Testis (tissue), 3 donors: ENCODE results near the gene BAIAP2. TPM values are rescaled to one million over a fixed set of nuclear protein-coding genes. Genes with fewer than 3 reads are reported as not detected.

Experiments used
- DNase-seq: peaks from one replicate; pipeline ENCODE4 v3.0.0-alpha.2; 2019
- H3K27ac ChIP-seq, 2 donors: fragments of 200-600 bp; sonication (generic); one replicate each; pipeline ENCODE4 v1.5.1; 2019
- H3K27me3 ChIP-seq: fragments of 200-600 bp; sonication (generic); one replicate; pipeline ENCODE4 v1.5.1; 2019
- H3K36me3 ChIP-seq: fragments of 200-600 bp; sonication (generic); one replicate; pipeline ENCODE4 v1.5.1; 2017; ENCODE audit warnings: low read depth; ENCODE audit errors: missing control alignments
- H3K4me1 ChIP-seq: fragments of 200-600 bp; sonication (generic); one replicate; pipeline ENCODE4 v1.5.1; 2019
- H3K4me3 ChIP-seq, 2 donors: fragments of 200-600 bp; sonication (generic); one replicate each; pipeline ENCODE4 v1.5.1; 2017 to 2019
- H3K9me3 ChIP-seq: fragments of 200-600 bp; sonication (generic); one replicate; pipeline ENCODE4 v1.5.1; 2017
- POLR2A ChIP-seq: fragments of 450-650 bp; IDR thresholded peaks from one replicate; pipeline ENCODE4 v1.6.1; 2017; ENCODE audit warnings: antibody characterized with exemption, mild to moderate bottlenecking, moderate library complexity
- WGBS, 2 donors: methylation state at CpG; one replicate each; pipeline ENCODE4 v1.1.5; 2018; 5-methylcytosine and 5-hydroxymethylcytosine counted together
- intact Hi-C: fragments of 100-400 bp; cut with DNase I; formaldehyde crosslinking; loops from one replicate; pipeline ENCODE4 v1.15.1; 2023; ENCODE audit warnings: low total_unique reads
- microRNA counts, 2 donors: library from miRNA; unstranded; fragments of <30 nt; microRNA quantifications; one replicate each; lab custom pipeline; 2016
- microRNA-seq, 2 donors: library from miRNA; unstranded; fragments of <30 nt; microRNA quantifications; one replicate each; pipeline ENCODE4, GENCODE V29; 2016; ENCODE audit warnings: borderline number of aligned reads in 2 of 2, borderline replicate concordance in 1 of 2
- polyA plus RNA-seq: library from polyadenylated mRNA; stranded (reverse); fragments of 350-450 nt; fragmentation: Illumina TruSeq; extraction: RNeasy Lipid Tissue Mini Kit (QIAGEN cat#74804); gene quantifications from one replicate; pipeline ENCODE4 v1.2.3, GENCODE V29; 2014; ENCODE audit warnings: low read depth, low replicate concordance; ENCODE audit not compliant: insufficient read depth
- small RNA-seq, 2 donors: library from RNA; depleted of rRNA; stranded (forward); fragments of <200 nt; gene quantifications; one replicate each; pipeline ENCODE3, GENCODE V24; 2016
- total RNA-seq, 2 donors: library from RNA; depleted of rRNA; stranded (reverse); fragments of >200 nt; gene quantifications; one replicate each; pipeline ENCODE4 v1.2.3, GENCODE V29; 2016
- TF ChIP-seq, protein P1 (sequence below), 3 experiments: fragments of 450-650 bp in 2 of 3; fragments of 200-600 bp in 1 of 3; sonication (generic) in 1 of 3; IDR thresholded peaks; one replicate each; pipeline ENCODE4 v1.5.1; 2016 to 2019; ENCODE audit warnings: antibody characterized with exemption in 3 of 3, mild to moderate bottlenecking in 2 of 3, moderate library complexity in 1 of 3

Gene BAIAP2
- total and polyA plus RNA-seq, 3 donors from 2014 or later = 36.7 to 67.5 (median 67.3) TPM

DNA sequence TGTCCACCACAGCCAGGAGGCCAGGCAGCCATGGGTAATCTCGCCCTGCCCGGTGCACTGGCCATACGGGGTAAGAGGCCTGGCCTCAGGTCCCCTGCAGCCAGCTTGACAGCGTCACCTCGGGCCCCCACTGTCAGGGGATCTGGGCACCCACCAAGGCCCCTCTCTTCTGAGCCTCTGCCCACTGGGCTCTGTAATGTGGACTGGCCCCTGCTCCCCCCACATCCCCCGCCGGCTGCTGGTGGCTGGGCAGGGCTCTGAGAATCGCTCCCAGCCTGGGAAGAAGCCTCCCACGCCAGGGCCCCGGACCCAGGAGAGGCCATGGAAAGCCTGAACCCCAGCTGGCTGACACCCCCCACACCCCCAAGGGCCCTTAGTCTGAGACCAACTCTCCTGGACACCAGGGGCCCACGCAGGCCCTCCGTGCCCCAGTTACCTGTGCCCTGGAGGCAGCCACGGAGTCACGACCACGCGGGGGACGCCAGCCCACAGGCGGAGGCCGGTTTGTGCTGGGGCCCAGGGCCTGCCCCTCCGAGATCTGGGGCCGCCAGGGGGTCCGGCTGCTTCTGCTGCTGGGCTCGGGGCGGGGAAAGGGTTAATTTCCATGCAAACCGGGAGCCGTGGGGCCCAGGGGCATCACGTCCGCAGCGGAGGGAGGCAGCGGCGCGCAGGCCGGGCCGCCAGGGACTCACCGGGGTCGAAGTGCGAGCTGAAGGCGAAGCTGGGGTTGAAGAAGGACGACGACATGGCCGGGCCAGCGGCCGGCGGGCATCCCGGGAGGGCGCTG, 130.5 kb downstream of the BAIAP2 start, which contains the start of gene PVALEF:
PVALEF (plus strand) TSS at position 262 of the 787 bp plus-strand sequence. CDS start 15,720 bp downstream, outside the sequence.
- WGBS, 2 donors = 0 to 20% methylated on average over 8 to 24 of the region's 46 CpGs
- TF ChIP-seq, protein P1, sequence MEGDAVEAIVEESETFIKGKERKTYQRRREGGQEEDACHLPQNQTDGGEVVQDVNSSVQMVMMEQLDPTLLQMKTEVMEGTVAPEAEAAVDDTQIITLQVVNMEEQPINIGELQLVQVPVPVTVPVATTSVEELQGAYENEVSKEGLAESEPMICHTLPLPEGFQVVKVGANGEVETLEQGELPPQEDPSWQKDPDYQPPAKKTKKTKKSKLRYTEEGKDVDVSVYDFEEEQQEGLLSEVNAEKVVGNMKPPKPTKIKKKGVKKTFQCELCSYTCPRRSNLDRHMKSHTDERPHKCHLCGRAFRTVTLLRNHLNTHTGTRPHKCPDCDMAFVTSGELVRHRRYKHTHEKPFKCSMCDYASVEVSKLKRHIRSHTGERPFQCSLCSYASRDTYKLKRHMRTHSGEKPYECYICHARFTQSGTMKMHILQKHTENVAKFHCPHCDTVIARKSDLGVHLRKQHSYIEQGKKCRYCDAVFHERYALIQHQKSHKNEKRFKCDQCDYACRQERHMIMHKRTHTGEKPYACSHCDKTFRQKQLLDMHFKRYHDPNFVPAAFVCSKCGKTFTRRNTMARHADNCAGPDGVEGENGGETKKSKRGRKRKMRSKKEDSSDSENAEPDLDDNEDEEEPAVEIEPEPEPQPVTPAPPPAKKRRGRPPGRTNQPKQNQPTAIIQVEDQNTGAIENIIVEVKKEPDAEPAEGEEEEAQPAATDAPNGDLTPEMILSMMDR (IDR thresholded peaks at IDR 0.05) = no peak
- no peak for TF ChIP-seq POLR2A
- H3K27ac ChIP-seq = peak within 1 kb of the TSS; percentile 15 to 39

DNA sequence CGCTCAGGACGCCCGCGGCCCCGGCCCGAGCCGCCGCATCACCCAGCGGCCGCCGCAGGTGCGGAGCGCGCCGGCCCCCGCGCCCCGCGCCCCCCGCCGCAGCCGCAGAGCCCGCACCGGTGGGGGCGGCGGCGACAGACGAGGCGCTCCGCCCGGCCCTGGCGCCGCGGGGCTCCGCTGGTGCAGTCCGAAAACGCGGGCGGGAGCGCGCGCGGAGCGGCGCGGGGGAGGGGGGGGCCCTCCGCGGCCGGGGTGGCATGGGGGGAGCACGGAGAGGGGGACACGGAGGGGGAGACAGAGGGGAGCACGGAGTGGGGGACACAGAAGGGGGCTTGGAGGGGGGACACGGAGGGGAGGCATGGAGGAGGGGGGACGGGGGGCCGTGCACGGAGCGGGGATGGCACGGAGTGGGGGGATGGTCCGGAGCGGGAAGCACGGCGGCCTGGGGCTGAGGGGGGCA, 131.1 kb downstream of the BAIAP2 start, which contains the start of gene AATK:
AATK (minus strand) TSS at position 189 of the 460 bp plus-strand sequence. CDS start 229 bp downstream, outside the sequence.
- peak within 1 kb of the TSS; percentile 15 to 39 for H3K27ac ChIP-seq
- no peaks in the 10 kb centered on the region for H3K36me3 ChIP-seq
- TF ChIP-seq, protein P1 (IDR thresholded peaks at IDR 0.05) = no peak
- TF ChIP-seq POLR2A = no peak
- peak within 1 kb of the TSS; percentile 36 to 61 for H3K4me3 ChIP-seq
- H3K4me1 ChIP-seq = peaks cover 7% of the 10 kb centered on the region
- no peaks in the 10 kb centered on the region for H3K9me3 ChIP-seq
- no peak for DNase-seq
- intact Hi-C loops = no loop called here
- WGBS, 2 donors = 0 to 1% methylated on average over 16 to 21 of the region's 62 CpGs
- no peaks in the 10 kb centered on the region for H3K27me3 ChIP-seq

More for the DNA sequence above, 130.5 kb downstream of the BAIAP2 start, which contains the start of gene PVALEF:
- DNase-seq = no peak
- no peaks in the 10 kb centered on the region for H3K9me3 ChIP-seq
- intact Hi-C loops = no loop called here
- H3K4me3 ChIP-seq = peak within 1 kb of the TSS; percentile 36 to 61
- H3K36me3 ChIP-seq = no peaks in the 10 kb centered on the region
- H3K27me3 ChIP-seq = no peaks in the 10 kb centered on the region
- peaks cover 12% of the 10 kb centered on the region for H3K4me1 ChIP-seq

MicroRNAs encoded within 50 kb of the gene (microRNA counts, 767-probe panel; counts per million panel counts)
- microRNA hsa-miR-1250 (lab: Ali Mortazavi, UCI) (0 to 152 counts per million in 2 donors), microRNA hsa-miR-338-3p (lab: Ali Mortazavi, UCI) (5,824 to 6,548 counts per million in 2 donors), microRNA hsa-miR-338-5p (lab: Ali Mortazavi, UCI) (0 to 152 counts per million in 2 donors), microRNA hsa-miR-657 (lab: Ali Mortazavi, UCI) (0 to 152 counts per million in 2 donors)

Small RNA genes within 50 kb of the gene (microRNA-seq; reads per million reads assigned to microRNA genes)
- 0.69 to 0.70 reads per million in 2 donors for gene MIR1250
- 0 reads per million in 2 donors for gene MIR3065
- gene MIR338 = 0 reads per million in 2 donors
- 0 reads per million in 2 donors for gene MIR657

Small RNA genes within 50 kb of the gene (small RNA-seq; reads per million reads assigned to genes)
- gene MIR1250 (0 reads per million in 2 donors), gene MIR3065 (1.1 to 1.8 reads per million in 2 donors), gene MIR657 (0 reads per million in 2 donors)

Other genes starting within 250 kb of the BAIAP2 start
- 10 to 100 TPM; 28.2 to 29.8 TPM for gene CHMP6, start 43.3 kb upstream of the BAIAP2 start, total RNA-seq
- gene CHMP6, start 43.3 kb upstream of the BAIAP2 start, polyA plus RNA-seq = 18.5 TPM
- not detected for gene PVALEF, start 130.4 kb downstream of the BAIAP2 start, total RNA-seq
- gene PVALEF, start 130.4 kb downstream of the BAIAP2 start, polyA plus RNA-seq = not detected
- 1 to 10 TPM; 3.8 to 5.6 TPM for gene AATK, start 131.1 kb downstream of the BAIAP2 start, total RNA-seq
- gene AATK, start 131.1 kb downstream of the BAIAP2 start, polyA plus RNA-seq = 3.5 TPM
- 10 to 100 TPM; 42.9 to 48.7 TPM for gene CEP131, start 187.8 kb downstream of the BAIAP2 start, total RNA-seq
- 28.9 TPM for gene CEP131, start 187.8 kb downstream of the BAIAP2 start, polyA plus RNA-seq
- 10 to 100 TPM; 55.4 to 83.0 TPM for gene TEPSIN, start 203.9 kb downstream of the BAIAP2 start, total RNA-seq
- gene TEPSIN, start 203.9 kb downstream of the BAIAP2 start, polyA plus RNA-seq = 32.0 TPM
- 10 to 100 TPM; 61.1 to 63.4 TPM for gene NDUFAF8, start 204.2 kb downstream of the BAIAP2 start, total RNA-seq
- gene NDUFAF8, start 204.2 kb downstream of the BAIAP2 start, polyA plus RNA-seq = 62.5 TPM